ENCODE results near the gene BRD3. TPM values are rescaled to one million over a fixed set of nuclear protein-coding genes. Genes with fewer than 3 reads are reported as not detected.
"Not testable (repeated sequence)": the region's sequence is repeated elsewhere in the genome, so short reads cannot be mapped to it uniquely, and the experiment has no call there.

BRD3 gene
- total RNA-seq, 2 experiments from 2014 or later = 32.7 to 37.7 TPM

GRCh38 chr9:133991214-133991921 is 76.5 kb downstream of the BRD3 start:
- peaks cover 2% of the 10 kb centered on the region for H3K4me1 Mint-ChIP-seq (ENCODE audit: low read depth)
- no peaks in the 10 kb centered on the region for H3K36me3 Mint-ChIP-seq (ENCODE audit: low read depth)
- peaks cover 3% of the 10 kb centered on the region for H3K27me3 Mint-ChIP-seq
- no peak for ATAC-seq
- no peaks in the 10 kb centered on the region for H3K9me3 Mint-ChIP-seq
- POLR2A ChIA-PET = interaction anchor here (0.6 to 0.8 kb wide), 2 partner anchors 9 to 210 kb away, joined by 3 read pairs; no protein-coding TSS in a partner anchor
- TF ChIP-seq CTCF (IDR thresholded peaks at IDR 0.05) = no peak
- H3K4me3 Mint-ChIP-seq = peak overlapping the region; percentile 54
- no peak overlapping the region for H3K27ac Mint-ChIP-seq
- intact Hi-C loops (cut with micrococcal nuclease) = no loop called here
- no peak for DNase-seq
- CTCF ChIA-PET = interaction anchor here (1.0 kb wide), 1 partner anchor 209 kb away, joined by 3 read pairs; no protein-coding TSS in a partner anchor

GRCh38 chr9:133990366-133991213 is 77.2 kb downstream of the BRD3 start:
- no peak for TF ChIP-seq CTCF (IDR thresholded peaks at IDR 0.05)
- Mint-ChIP-seq H3K27me3 (peaks cover 3% of the 10 kb centered on the region), H3K4me3 (peak overlapping the region; percentile 54), H3K27ac (no peak overlapping the region), H3K4me1 (ENCODE audit: low read depth) (peaks cover 2% of the 10 kb centered on the region), H3K36me3 (ENCODE audit: low read depth) (no peaks in the 10 kb centered on the region), H3K9me3 (no peaks in the 10 kb centered on the region)
- intact Hi-C loops (cut with micrococcal nuclease) = no loop called here
- DNase-seq = no peak
- POLR2A ChIA-PET = interaction anchor here (0.6 to 0.8 kb wide), 2 partner anchors 10 to 209 kb away, joined by 3 read pairs; no protein-coding TSS in a partner anchor
- ATAC-seq = no peak
- CTCF ChIA-PET = interaction anchor here (1.0 kb wide), 1 partner anchor 208 kb away, joined by 3 read pairs; no protein-coding TSS in a partner anchor

- POLR2A ChIA-PET = no interaction called here
- Mint-ChIP-seq H3K36me3 (ENCODE audit: low read depth) (no peaks in the 10 kb centered on the region), H3K9me3 (no peaks in the 10 kb centered on the region), H3K27me3 (peaks cover 3% of the 10 kb centered on the region), H3K4me1 (ENCODE audit: low read depth) (peaks cover 2% of the 10 kb centered on the region), H3K4me3 (no peak overlapping the region), H3K27ac (no peak overlapping the region)
- no peak for ATAC-seq
- TF ChIP-seq CTCF (IDR thresholded peaks at IDR 0.05) = no peak
- CTCF ChIA-PET = no interaction called here
- intact Hi-C loops (cut with micrococcal nuclease) = no loop called here
- DNase-seq = no peak
Measured at GRCh38 chr9:133989625-133990365, 78.0 kb downstream of the BRD3 start.

GRCh38 chr9:133988771-133989170 is 79.1 kb downstream of the BRD3 start:
- POLR2A ChIA-PET; intact Hi-C loops (cut with micrococcal nuclease); H3K27me3 Mint-ChIP-seq; H3K9me3 Mint-ChIP-seq; H3K36me3 Mint-ChIP-seq (ENCODE audit: low read depth); H3K27ac Mint-ChIP-seq; ATAC-seq; H3K4me3 Mint-ChIP-seq; H3K4me1 Mint-ChIP-seq (ENCODE audit: low read depth); DNase-seq; CTCF ChIA-PET: not testable (repeated sequence)

GRCh38 chr9:133987946-133988665 is 79.7 kb downstream of the BRD3 start:
- intact Hi-C loops (cut with micrococcal nuclease) = no loop called here
- H3K4me3 Mint-ChIP-seq = no peak overlapping the region
- no peaks in the 10 kb centered on the region for H3K36me3 Mint-ChIP-seq (ENCODE audit: low read depth)
- H3K27ac Mint-ChIP-seq = no peak overlapping the region
- ChIA-PET CTCF (interaction anchor here (0.8 kb wide), 1 partner anchor 195 kb away, joined by 4 read pairs; no protein-coding TSS in a partner anchor), POLR2A (no interaction called here)
- no peaks in the 10 kb centered on the region for H3K4me1 Mint-ChIP-seq (ENCODE audit: low read depth)
- ATAC-seq (no peak), DNase-seq (no peak)
- no peak for TF ChIP-seq CTCF (IDR thresholded peaks at IDR 0.05)
- no peaks in the 10 kb centered on the region for H3K9me3 Mint-ChIP-seq
- peaks cover 3% of the 10 kb centered on the region for H3K27me3 Mint-ChIP-seq

All from activated CD8-positive, alpha-beta T cell treated with anti-CD3 and anti-CD28 coated beads for 36 hours (primary cell).